Measurements from ENCODE around the gene C16orf54.

DNA sequence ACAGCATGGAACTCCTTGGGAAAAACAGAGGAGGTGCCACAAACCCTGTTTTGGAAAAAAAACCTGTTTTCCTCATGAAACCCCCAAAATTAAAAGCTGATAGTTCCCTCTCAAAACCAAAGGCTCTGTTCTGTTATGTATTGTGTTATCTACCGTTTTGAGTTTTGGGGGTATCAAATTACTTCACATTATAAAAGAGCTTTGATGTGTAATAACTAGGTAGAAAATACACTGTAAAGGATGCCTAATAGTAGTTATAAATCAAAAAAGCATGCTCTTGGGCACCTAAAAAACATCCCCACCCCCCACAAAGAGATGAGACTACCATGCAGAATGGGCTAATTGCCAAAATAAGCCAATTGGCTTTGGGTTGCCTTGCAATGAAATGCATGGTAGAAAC lies 30.8 kb downstream of the C16orf54 start:
- TF ChIP-seq, protein P1, sequence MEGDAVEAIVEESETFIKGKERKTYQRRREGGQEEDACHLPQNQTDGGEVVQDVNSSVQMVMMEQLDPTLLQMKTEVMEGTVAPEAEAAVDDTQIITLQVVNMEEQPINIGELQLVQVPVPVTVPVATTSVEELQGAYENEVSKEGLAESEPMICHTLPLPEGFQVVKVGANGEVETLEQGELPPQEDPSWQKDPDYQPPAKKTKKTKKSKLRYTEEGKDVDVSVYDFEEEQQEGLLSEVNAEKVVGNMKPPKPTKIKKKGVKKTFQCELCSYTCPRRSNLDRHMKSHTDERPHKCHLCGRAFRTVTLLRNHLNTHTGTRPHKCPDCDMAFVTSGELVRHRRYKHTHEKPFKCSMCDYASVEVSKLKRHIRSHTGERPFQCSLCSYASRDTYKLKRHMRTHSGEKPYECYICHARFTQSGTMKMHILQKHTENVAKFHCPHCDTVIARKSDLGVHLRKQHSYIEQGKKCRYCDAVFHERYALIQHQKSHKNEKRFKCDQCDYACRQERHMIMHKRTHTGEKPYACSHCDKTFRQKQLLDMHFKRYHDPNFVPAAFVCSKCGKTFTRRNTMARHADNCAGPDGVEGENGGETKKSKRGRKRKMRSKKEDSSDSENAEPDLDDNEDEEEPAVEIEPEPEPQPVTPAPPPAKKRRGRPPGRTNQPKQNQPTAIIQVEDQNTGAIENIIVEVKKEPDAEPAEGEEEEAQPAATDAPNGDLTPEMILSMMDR (conservative IDR thresholded peaks at IDR 0.05): no peak
- TF ChIP-seq ZFX (IDR thresholded peaks at IDR 0.05): no peak

Data from C4-2B (cell line).